ENCODE measurements around the gene PTTG1IP2. TPM values are rescaled to one million over a fixed set of nuclear protein-coding genes. Genes with fewer than 3 reads are reported as not detected.

PTTG1IP2 gene
- total RNA-seq, 1 experiment from 2014 or later, result not detected

- no TSS peak for BruUV-seq (replicated peaks)
- ChIA-PET POLR2A (ENCODE audit: low non-redundant PET) (no interaction called here), CTCF (no interaction called here)
- no peak for DNase-seq (ENCODE audit: low spot score)
- no peak for TF ChIP-seq EZH2 (IDR thresholded peaks at IDR 0.05; ENCODE audit: borderline replicate concordance, low read depth, low read length, poor library complexity, severe bottlenecking)
- TF ChIP-seq CTCF (conservative IDR thresholded peaks at IDR 0.05; ENCODE audit: low read depth, low read length), result no peak
- Histone ChIP-seq H3K27me3 (replicated peaks; ENCODE audit: insufficient read depth, low read depth, low read length, poor library complexity) (no peaks in the 10 kb centered on the region), H3K4me3 (ENCODE audit: low read depth, low read length, poor library complexity, severe bottlenecking) (no peak overlapping the region), H3K4me1 (ENCODE audit: insufficient read depth, low read length, poor library complexity, severe bottlenecking) (no peaks in the 10 kb centered on the region), H3K27ac (ENCODE audit: low read depth, low read length, poor library complexity, severe bottlenecking) (no peak overlapping the region), H3K9me3 (ENCODE audit: low read depth, low read length, poor library complexity, severe bottlenecking) (no peaks in the 10 kb centered on the region), H3K36me3 (ENCODE audit: insufficient read depth, low read length, poor library complexity, severe bottlenecking) (no peaks in the 10 kb centered on the region)
- intact Hi-C loops (cut with micrococcal nuclease; ENCODE audit: unreplicated experiment), result no loop called here
Observed at GRCh38 chr7:90492250-90492649, 22.8 kb downstream of the PTTG1IP2 start.

GRCh38 chr7:90495241-90495640, 25.8 kb downstream of the PTTG1IP2 start:
- Histone ChIP-seq H3K4me1 (ENCODE audit: insufficient read depth, low read length, poor library complexity, severe bottlenecking) (no peaks in the 10 kb centered on the region), H3K27ac (ENCODE audit: low read depth, low read length, poor library complexity, severe bottlenecking) (no peak overlapping the region), H3K4me3 (ENCODE audit: low read depth, low read length, poor library complexity, severe bottlenecking) (no peak overlapping the region), H3K36me3 (ENCODE audit: insufficient read depth, low read length, poor library complexity, severe bottlenecking) (no peaks in the 10 kb centered on the region), H3K9me3 (ENCODE audit: low read depth, low read length, poor library complexity, severe bottlenecking) (no peaks in the 10 kb centered on the region), H3K27me3 (replicated peaks; ENCODE audit: insufficient read depth, low read depth, low read length, poor library complexity) (no peaks in the 10 kb centered on the region)
- intact Hi-C loops (cut with micrococcal nuclease; ENCODE audit: unreplicated experiment), result no loop called here
- DNase-seq (ENCODE audit: low spot score), result no peak
- POLR2A ChIA-PET (ENCODE audit: low non-redundant PET), result no interaction called here
- TF ChIP-seq CTCF (conservative IDR thresholded peaks at IDR 0.05; ENCODE audit: low read depth, low read length) (no peak), EZH2 (IDR thresholded peaks at IDR 0.05; ENCODE audit: borderline replicate concordance, low read depth, low read length, poor library complexity, severe bottlenecking) (no peak)
- no TSS peak for BruUV-seq (replicated peaks)
- CTCF ChIA-PET, result no interaction called here

GRCh38 chr7:90502539-90502938, 33.1 kb downstream of the PTTG1IP2 start:
- H3K36me3 ChIP-seq (ENCODE audit: insufficient read depth, low read length, poor library complexity, severe bottlenecking), result no peaks in the 10 kb centered on the region
- ChIA-PET POLR2A (ENCODE audit: low non-redundant PET) (no interaction called here), CTCF (no interaction called here)
- BruUV-seq (replicated peaks), result no TSS peak
- no peak for TF ChIP-seq CTCF (conservative IDR thresholded peaks at IDR 0.05; ENCODE audit: low read depth, low read length)
- no peak for TF ChIP-seq EZH2 (IDR thresholded peaks at IDR 0.05; ENCODE audit: borderline replicate concordance, low read depth, low read length, poor library complexity, severe bottlenecking)
- no peak overlapping the region for H3K4me3 ChIP-seq (ENCODE audit: low read depth, low read length, poor library complexity, severe bottlenecking)
- H3K9me3 ChIP-seq (ENCODE audit: low read depth, low read length, poor library complexity, severe bottlenecking), result no peaks in the 10 kb centered on the region
- no peak overlapping the region for H3K27ac ChIP-seq (ENCODE audit: low read depth, low read length, poor library complexity, severe bottlenecking)
- DNase-seq (ENCODE audit: low spot score), result no peak
- no peaks in the 10 kb centered on the region for H3K27me3 ChIP-seq (replicated peaks; ENCODE audit: insufficient read depth, low read depth, low read length, poor library complexity)
- no peaks in the 10 kb centered on the region for H3K4me1 ChIP-seq (ENCODE audit: insufficient read depth, low read length, poor library complexity, severe bottlenecking)
- intact Hi-C loops (cut with micrococcal nuclease; ENCODE audit: unreplicated experiment), result no loop called here

All from A673 (cell line).